ENCODE results near the gene SF3B4. TPM values are rescaled to one million over a fixed set of nuclear protein-coding genes. Genes with fewer than 3 reads are reported as not detected.

Gene SF3B4
- total RNA-seq, 1 donor = 16.4 TPM

Other genes starting within 250 kb of the SF3B4 start
- not detected in 2 replicates for gene FCGR1A, start 145.1 kb downstream of the SF3B4 start, total RNA-seq
- gene BOLA1, start 28.2 kb downstream of the SF3B4 start, total RNA-seq = 6.5 and 9.0 TPM in 2 replicates
- gene SV2A, start 10.0 kb downstream of the SF3B4 start, total RNA-seq = 19.4 and 25.8 TPM in 2 replicates
- 7.8 and 8.4 TPM in 2 replicates for gene MTMR11, start 9.1 kb upstream of the SF3B4 start, total RNA-seq
- 15.1 and 15.8 TPM in 2 replicates for gene OTUD7B, start 82.9 kb upstream of the SF3B4 start, total RNA-seq
- gene VPS45, start 140.0 kb upstream of the SF3B4 start, total RNA-seq = 39.3 and 57.9 TPM in 2 replicates
- 43.2 and 99.9 TPM in 2 replicates for gene PLEKHO1, start 222.1 kb upstream of the SF3B4 start, total RNA-seq

Data from fibroblast of villous mesenchyme (primary cell).